B cell (primary cell): ENCODE data around the gene RNF212. TPM values are rescaled to one million over a fixed set of nuclear protein-coding genes. Genes with fewer than 3 reads are reported as not detected.

Source experiments
- ATAC-seq: fragments of 200-7000 bp; cut with Tn5 transposase; one replicate; pipeline ENCODE4 v1.10.0; 2021; ENCODE audit warnings: low read depth, mild to moderate bottlenecking, moderate number of reproducible peaks, moderate library complexity
- CTCF ChIA-PET: fragments of 350-600 bp; sonication (Branson Sonifier 250); formaldehyde crosslinking; loops from one replicate; lab custom pipeline; 2021; ENCODE audit warnings: antibody characterized with exemption, inconsistent platforms; lab: Charles Lee
- POLR2A ChIA-PET: fragments of 350-600 bp; sonication (Branson Sonifier 250); formaldehyde crosslinking; loops from one replicate; lab custom pipeline; 2021; ENCODE audit warnings: antibody characterized with exemption; lab: Charles Lee
- DNase-seq: peaks from one replicate; pipeline ENCODE4 v3.0.0; 2013
- H2AFZ ChIP-seq: 2 replicates; pipeline ENCODE4 v1.6.1; 2012; ENCODE audit warnings: mild to moderate bottlenecking, low read depth, low read length; ENCODE audit not compliant: insufficient read depth, poor library complexity, severe bottlenecking
- H3K27ac ChIP-seq, 2 donors: 1 replicate in 1 of 2; 2 replicates in 1 of 2; pipeline ENCODE4 v1.5.1; 2012 to 2013; ENCODE audit warnings: low read length in 2 of 2, mild to moderate bottlenecking in 2 of 2, moderate library complexity in 1 of 2
- H3K27me3 ChIP-seq, 4 experiments: fragments of 200-600 bp in 1 of 4; sonication (generic) in 1 of 4; replicated peaks in 1 of 4; 1 replicate in 2 of 4; 2 replicates in 2 of 4; pipeline versions ENCODE4 v1.6.1 to v1.7.0; 2013 to 2016; ENCODE audit warnings: low read length in 3 of 4, mild to moderate bottlenecking in 2 of 4, mixed read lengths in 1 of 4, moderate library complexity in 1 of 4; ENCODE audit not compliant: insufficient read depth in 4 of 4, control insufficient read depth in 3 of 4; ENCODE audit errors: control extremely low read depth in 1 of 4
- H3K36me3 ChIP-seq, 2 experiments: replicated peaks in 1 of 2; 1 replicate in 1 of 2; 2 replicates in 1 of 2; pipeline versions ENCODE4 v1.6.1 to v1.7.1; 2013; ENCODE audit warnings: low read length in 1 of 2; ENCODE audit not compliant: insufficient read depth in 2 of 2, control insufficient read depth in 1 of 2; ENCODE audit errors: control extremely low read depth in 1 of 2, extremely low read depth in 1 of 2
- H3K4me1 ChIP-seq, 2 donors: fragments of 200-600 bp in 1 of 2; sonication (generic) in 1 of 2; 1 replicate in 1 of 2; 2 replicates in 1 of 2; pipeline versions ENCODE4 v1.5.1 to v1.6.1; 2013 to 2017; ENCODE audit warnings: low read length in 2 of 2; ENCODE audit not compliant: control insufficient read depth in 2 of 2, insufficient read depth in 2 of 2
- H3K4me2 ChIP-seq: replicated peaks from 2 replicates; pipeline ENCODE3; 2012; ENCODE audit warnings: mild to moderate bottlenecking, low read depth, low read length; ENCODE audit not compliant: poor library complexity, severe bottlenecking
- H3K4me3 ChIP-seq, 5 experiments: fragments of 200-600 bp in 1 of 5; sonication (generic) in 1 of 5; 1 replicate in 3 of 5; 2 replicates in 2 of 5; pipeline versions ENCODE4 v1.5.1 to v1.7.0; 2011 to 2016; ENCODE audit warnings: low read length in 4 of 5, mild to moderate bottlenecking in 4 of 5, low read depth in 2 of 5, control low read depth in 1 of 5, moderate library complexity in 1 of 5; ENCODE audit not compliant: insufficient read depth in 1 of 5; ENCODE audit errors: control extremely low read depth in 1 of 5, extremely low read depth in 1 of 5
- H3K79me2 ChIP-seq: fragments of 200-600 bp; sonication (generic); one replicate; pipeline ENCODE4 v1.6.0; 2016; ENCODE audit warnings: low read length; ENCODE audit not compliant: control insufficient read depth, insufficient read depth
- H3K9ac ChIP-seq: fragments of 200-600 bp; sonication (generic); 2 replicates; pipeline ENCODE4 v1.6.1; 2017; ENCODE audit warnings: mild to moderate bottlenecking, low read length, moderate library complexity
- H3K9me3 ChIP-seq, 3 donors: one replicate each; pipeline versions ENCODE4 v1.6.1 to v1.7.1; 2013; ENCODE audit warnings: low read length in 2 of 3; ENCODE audit not compliant: control insufficient read depth in 2 of 3, insufficient read depth in 1 of 3; ENCODE audit errors: control extremely low read depth in 1 of 3
- H4K20me1 ChIP-seq: 2 replicates; pipeline ENCODE4 v1.6.0; 2012; ENCODE audit warnings: mild to moderate bottlenecking, low read length; ENCODE audit not compliant: insufficient read depth, control insufficient read depth, poor library complexity, severe bottlenecking
- H3K27ac Mint-ChIP-seq: one replicate; pipeline ENCODE4 v1.8.0; 2021; ENCODE audit warnings: mixed read lengths
- H3K27me3 Mint-ChIP-seq: one replicate; pipeline ENCODE4 v1.8.0; 2021; ENCODE audit warnings: mixed read lengths
- H3K4me1 Mint-ChIP-seq: one replicate; pipeline ENCODE4 v1.8.0; 2021; ENCODE audit warnings: mixed read lengths
- H3K4me3 Mint-ChIP-seq: one replicate; pipeline ENCODE4 v1.8.0; 2021; ENCODE audit warnings: mixed read lengths
- H3K9me3 Mint-ChIP-seq: one replicate; pipeline ENCODE4 v1.8.0; 2022; ENCODE audit warnings: mixed read lengths; ENCODE audit not compliant: insufficient read depth
- EZH2 ChIP-seq: IDR thresholded peaks from 2 replicates; pipeline ENCODE4 v1.6.1; 2012; ENCODE audit warnings: borderline replicate concordance, low read depth, mild to moderate bottlenecking, moderate library complexity, low read length; ENCODE audit not compliant: insufficient read depth, poor library complexity, severe bottlenecking
- WGBS: methylation state at CpG from one replicate; pipeline ENCODE4 v1.1.5; 2013; ENCODE audit warnings: missing lambda C conversion rate; ENCODE audit not compliant: insufficient coverage; 5-methylcytosine and 5-hydroxymethylcytosine counted together
- intact Hi-C: fragments of 100-400 bp; cut with micrococcal nuclease; formaldehyde crosslinking; loops from one replicate; pipeline ENCODE4 v1.10.0; 2022
- polyA plus RNA-seq: library from polyadenylated mRNA; depleted of rRNA; stranded (reverse); fragments of >200 nt; gene quantifications from 2 replicates; pipeline ENCODE4 v1.2.3, GENCODE V29; 2012
- total RNA-seq, 2 donors: library from RNA; stranded (reverse); fragments of 120-200 nt in 1 of 2; gene quantifications; 1 replicate in 1 of 2; 2 replicates in 1 of 2; pipeline versions ENCODE4 v1.2.3 to v1.2.4, GENCODE V29; 2013 to 2022
- TF ChIP-seq, protein P1 (sequence below): fragments of 200-600 bp; IDR thresholded peaks from one replicate; pipeline ENCODE4 v1.8.0; 2022; ENCODE audit warnings: antibody characterized with exemption, mild to moderate bottlenecking

Gene RNF212
- total and polyA plus RNA-seq, 2 donors (not counting 1 experiment from before 2014, with no cell fraction given), result 2.1 to 5.9 TPM

GRCh38 chr4:1022739-1023066 is 90.7 kb downstream of the RNF212 start:
- ChIA-PET CTCF (no interaction called here), POLR2A (no interaction called here)

DNA sequence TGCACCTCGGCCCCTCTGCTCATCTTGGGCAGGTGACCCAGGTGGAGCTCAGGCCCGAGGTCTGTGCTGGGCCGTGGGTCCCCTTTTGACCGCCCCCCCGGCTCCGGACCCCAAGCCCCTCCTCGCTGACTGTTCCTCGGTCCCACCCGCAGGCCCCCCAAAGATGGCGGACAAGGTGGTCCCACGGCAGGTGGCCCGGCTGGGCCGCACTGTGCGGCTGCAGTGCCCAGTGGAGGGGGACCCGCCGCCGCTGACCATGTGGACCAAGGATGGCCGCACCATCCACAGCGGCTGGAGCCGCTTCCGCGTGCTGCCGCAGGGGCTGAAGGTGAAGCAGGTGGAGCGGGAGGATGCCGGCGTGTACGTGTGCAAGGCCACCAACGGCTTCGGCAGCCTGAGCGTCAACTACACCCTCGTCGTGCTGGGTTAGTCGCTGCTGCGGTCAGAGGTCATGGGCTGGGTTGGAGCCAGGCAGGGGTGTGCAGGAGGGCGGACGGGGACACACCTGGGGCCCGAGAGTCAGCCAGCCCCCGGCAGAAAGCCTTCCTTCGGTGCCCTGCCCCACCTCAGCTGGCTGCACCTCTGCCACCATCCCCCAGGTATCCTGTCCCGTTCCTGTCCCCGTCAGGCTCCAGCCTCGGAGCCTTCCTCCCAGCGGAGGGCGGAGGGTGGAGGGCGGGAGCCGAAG is 91.2 kb downstream of the RNF212 start:
- no peaks in the 10 kb centered on the region for H4K20me1 ChIP-seq
- H3K27ac Mint-ChIP-seq, result peak overlapping the region; percentile 84
- H3K27ac ChIP-seq, result peak overlapping the region; percentile 31 to 40
- H3K4me2 ChIP-seq, result peak overlapping the region; percentile 73
- H3K27me3 ChIP-seq, result no peaks in the 10 kb centered on the region
- peaks cover 0 to 2% of the 10 kb centered on the region in 2 experiments for H3K36me3 ChIP-seq
- peaks cover 36% of the 10 kb centered on the region for H3K4me1 Mint-ChIP-seq
- H3K4me3 ChIP-seq, result no peak overlapping the region
- CTCF ChIA-PET, result interaction anchor here (1.0 kb wide), 1 partner anchor 246 kb away, joined by 4 read pairs; no protein-coding TSS in a partner anchor
- H3K9ac ChIP-seq, result no peak overlapping the region
- POLR2A ChIA-PET, result interaction anchor here (0.7 to 1.2 kb wide), 3 partner anchors 12 to 100 kb away, joined by 3 to 13 read pairs (median 3); partner anchors contain the start of gene FGFRL1
- no peaks in the 10 kb centered on the region for H3K27me3 Mint-ChIP-seq
- H3K4me3 Mint-ChIP-seq, result peak overlapping the region; percentile 75
- H3K4me1 ChIP-seq, result peaks cover 24 to 43% of the 10 kb centered on the region in 2 donors
- DNase-seq, result no peak
- intact Hi-C loops, result no loop called here
- no peaks in the 10 kb centered on the region for H3K9me3 ChIP-seq
- H3K79me2 ChIP-seq, result no peaks in the 10 kb centered on the region
- no peaks in the 10 kb centered on the region for H3K9me3 Mint-ChIP-seq
- ATAC-seq, result no peak
- H2AFZ ChIP-seq, result no peak overlapping the region
- 89% methylated on average over 46 of the region's 46 CpGs for WGBS
- TF ChIP-seq EZH2, result no peak
- TF ChIP-seq, protein P1, sequence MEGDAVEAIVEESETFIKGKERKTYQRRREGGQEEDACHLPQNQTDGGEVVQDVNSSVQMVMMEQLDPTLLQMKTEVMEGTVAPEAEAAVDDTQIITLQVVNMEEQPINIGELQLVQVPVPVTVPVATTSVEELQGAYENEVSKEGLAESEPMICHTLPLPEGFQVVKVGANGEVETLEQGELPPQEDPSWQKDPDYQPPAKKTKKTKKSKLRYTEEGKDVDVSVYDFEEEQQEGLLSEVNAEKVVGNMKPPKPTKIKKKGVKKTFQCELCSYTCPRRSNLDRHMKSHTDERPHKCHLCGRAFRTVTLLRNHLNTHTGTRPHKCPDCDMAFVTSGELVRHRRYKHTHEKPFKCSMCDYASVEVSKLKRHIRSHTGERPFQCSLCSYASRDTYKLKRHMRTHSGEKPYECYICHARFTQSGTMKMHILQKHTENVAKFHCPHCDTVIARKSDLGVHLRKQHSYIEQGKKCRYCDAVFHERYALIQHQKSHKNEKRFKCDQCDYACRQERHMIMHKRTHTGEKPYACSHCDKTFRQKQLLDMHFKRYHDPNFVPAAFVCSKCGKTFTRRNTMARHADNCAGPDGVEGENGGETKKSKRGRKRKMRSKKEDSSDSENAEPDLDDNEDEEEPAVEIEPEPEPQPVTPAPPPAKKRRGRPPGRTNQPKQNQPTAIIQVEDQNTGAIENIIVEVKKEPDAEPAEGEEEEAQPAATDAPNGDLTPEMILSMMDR, result no peak

More at GRCh38 chr4:1022739-1023066, 90.7 kb downstream of the RNF212 start:
- Histone ChIP-seq H4K20me1 (no peaks in the 10 kb centered on the region), H3K4me1 (peaks cover 24 to 43% of the 10 kb centered on the region in 2 donors), H2AFZ (no peak overlapping the region), H3K36me3 (peaks cover 0 to 2% of the 10 kb centered on the region in 2 experiments), H3K9me3 (no peaks in the 10 kb centered on the region), H3K4me3 (no peak overlapping the region), H3K79me2 (no peaks in the 10 kb centered on the region), H3K9ac (no peak overlapping the region), H3K27me3 (no peaks in the 10 kb centered on the region), H3K4me2 (peak overlapping the region; percentile 73), H3K27ac (no peak overlapping the region)
- no peaks in the 10 kb centered on the region for H3K27me3 Mint-ChIP-seq
- no peak overlapping the region for H3K4me3 Mint-ChIP-seq
- H3K9me3 Mint-ChIP-seq, result no peaks in the 10 kb centered on the region
- TF ChIP-seq, protein P1, result no peak
- TF ChIP-seq EZH2, result no peak
- ATAC-seq (no peak), DNase-seq (no peak)
- peaks cover 36% of the 10 kb centered on the region for H3K4me1 Mint-ChIP-seq
- H3K27ac Mint-ChIP-seq, result no peak overlapping the region
- intact Hi-C loops, result no loop called here
- 94% methylated on average over 18 of the region's 19 CpGs for WGBS
